HCT116 (cell line): Measurements from ENCODE around the gene CDC42SE2.

ENCODE experiments used
- CTCF ChIP-seq, 3 experiments: fragments of 200-600 bp in 1 of 3; sonication (generic) in 1 of 3; IDR thresholded peaks in 2 of 3; conservative IDR thresholded peaks in 1 of 3; 2 replicates each; pipeline ENCODE4 v1.5.1; 2012 to 2017; ENCODE audit warnings: low read depth in 2 of 3, low read length in 2 of 3, antibody characterized with exemption in 1 of 3, borderline replicate concordance in 1 of 3, control low read depth in 1 of 3, mild to moderate bottlenecking in 1 of 3, mixed read lengths in 1 of 3, mixed run types in 1 of 3, moderate library complexity in 1 of 3; ENCODE audit not compliant: insufficient read depth in 1 of 3
- EZH2phosphoT487 ChIP-seq: fragments of 200-600 bp; IDR thresholded peaks from 2 replicates; pipeline ENCODE4 v1.6.1; 2018; ENCODE audit warnings: antibody characterized with exemption, borderline replicate concordance
- POLR2A ChIP-seq: IDR thresholded peaks from 2 replicates; pipeline ENCODE4 v1.7.0; 2011; ENCODE audit warnings: borderline replicate concordance; ENCODE audit not compliant: insufficient read depth, insufficient read length; ENCODE audit errors: extremely low read depth
- POLR2AphosphoS5 ChIP-seq: IDR thresholded peaks from 2 replicates; pipeline ENCODE4 v1.6.1; 2011; ENCODE audit warnings: mild to moderate bottlenecking, low read depth, low read length, moderate library complexity
- REST ChIP-seq: IDR thresholded peaks from 2 replicates; pipeline ENCODE4 v1.6.1; 2012; ENCODE audit warnings: low read depth

GRCh38 chr5:131384616-131385214, 120.9 kb downstream of the CDC42SE2 start:
- TF ChIP-seq POLR2AphosphoS5 (no peak), CTCF (IDR thresholded peaks at IDR 0.05 in 2 of 3, conservative IDR thresholded peaks at IDR 0.05 in 1 of 3; ENCODE audit: borderline replicate concordance in 1 of 3, insufficient read depth in 1 of 3, low read depth in 2 of 3, low read length in 2 of 3) (no peak), EZH2phosphoT487 (no peak), POLR2A (no peak), REST (no peak)
